GM21825 (cell line): Measurements from ENCODE around the gene ATP5F1D.

Experiments
- ATAC-seq: cut with Tn5 transposase; IDR thresholded peaks from one replicate; pipeline ENCODE4 v1.9.1; 2021; ENCODE audit warnings: mild to moderate bottlenecking, moderate library complexity; ENCODE audit not compliant: unreplicated experiment

The ATP5F1D gene

DNA sequence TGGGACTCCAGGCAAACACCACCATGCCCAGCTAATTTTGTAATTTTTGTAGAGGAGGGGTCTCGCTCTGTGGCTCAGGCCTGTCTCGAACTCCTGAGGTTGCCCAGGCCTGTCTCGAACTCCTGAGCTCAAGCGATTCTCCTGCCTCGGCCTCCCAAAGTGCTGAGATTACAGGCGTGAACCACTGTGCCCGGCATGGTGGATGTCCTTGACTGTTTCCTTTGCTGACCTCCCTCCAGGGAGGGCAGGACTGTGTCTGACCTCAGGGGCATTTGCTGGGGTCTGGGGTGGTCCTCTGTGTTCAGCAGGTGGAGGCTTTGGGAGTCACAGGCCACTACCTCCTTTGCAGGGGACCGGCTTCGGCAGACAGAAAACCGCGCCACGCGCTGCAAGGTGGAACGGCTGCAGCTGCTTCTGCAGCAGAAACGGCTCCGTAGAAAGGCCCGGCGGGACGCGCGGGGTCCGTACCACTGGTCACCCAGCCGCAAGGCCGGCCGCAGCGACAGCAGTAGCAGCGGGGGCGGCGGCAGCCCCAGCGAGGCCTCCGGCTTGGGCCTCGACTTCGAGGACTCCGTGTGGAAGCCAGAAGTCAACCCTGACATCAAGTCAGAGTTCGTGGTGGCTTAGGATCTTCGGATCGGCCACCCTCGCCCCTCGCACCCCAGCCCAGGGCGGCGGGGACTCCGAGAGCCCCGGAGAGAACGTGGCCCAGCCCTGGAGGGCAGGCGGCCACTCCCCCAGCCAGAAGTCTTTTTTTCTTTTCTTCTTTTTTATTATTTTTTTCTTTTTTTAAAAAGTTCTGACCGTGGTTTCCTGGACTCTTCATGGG, 15.3 kb downstream of the ATP5F1D start:
- ATAC-seq, result no peak

GRCh38 chr19:1257475-1258162, 16.1 kb downstream of the ATP5F1D start:
- no peak for ATAC-seq

DNA sequence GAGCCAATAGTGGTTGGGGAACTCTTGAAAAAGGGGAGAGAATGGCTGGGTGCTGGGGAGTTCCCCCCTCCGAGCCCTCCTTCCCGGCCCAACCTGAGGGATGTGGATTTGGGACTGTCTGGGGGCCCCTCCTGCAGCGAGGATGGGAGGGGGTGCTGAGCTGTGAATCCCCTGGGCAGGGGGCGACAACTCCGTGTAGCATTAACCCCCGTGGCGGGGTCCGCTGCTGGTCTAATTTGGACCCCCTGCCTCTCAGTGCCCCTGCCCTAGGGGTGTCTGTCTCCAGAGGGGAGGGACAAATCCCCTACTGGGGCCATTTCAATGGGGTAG, 16.6 kb downstream of the ATP5F1D start:
- ATAC-seq, result no peak

DNA sequence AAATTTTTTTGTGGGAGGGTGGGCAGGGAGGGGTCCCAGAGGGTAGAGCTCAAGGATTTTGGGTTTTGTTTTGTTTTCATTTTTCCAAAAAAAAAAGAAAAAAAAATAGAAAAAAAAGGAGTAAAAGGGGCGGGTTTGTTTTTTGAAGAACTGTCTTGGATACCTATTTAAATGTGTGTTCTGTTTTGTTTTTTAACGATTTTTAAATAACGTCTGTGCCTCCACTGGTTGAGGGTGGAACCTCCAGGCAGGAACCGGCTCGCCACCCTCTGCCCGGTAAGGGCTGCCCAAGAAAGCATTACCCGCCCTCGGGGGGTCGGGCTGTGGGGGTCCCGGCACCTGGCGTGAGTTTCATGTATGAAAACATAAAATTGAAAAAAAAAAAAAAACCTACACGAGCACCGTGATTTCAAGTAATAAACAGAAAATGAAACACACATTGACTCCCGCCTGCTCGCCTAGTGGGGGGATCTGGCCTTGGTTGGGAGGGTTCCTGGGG, 17.2 kb downstream of the ATP5F1D start:
- ATAC-seq, result no peak

DNA sequence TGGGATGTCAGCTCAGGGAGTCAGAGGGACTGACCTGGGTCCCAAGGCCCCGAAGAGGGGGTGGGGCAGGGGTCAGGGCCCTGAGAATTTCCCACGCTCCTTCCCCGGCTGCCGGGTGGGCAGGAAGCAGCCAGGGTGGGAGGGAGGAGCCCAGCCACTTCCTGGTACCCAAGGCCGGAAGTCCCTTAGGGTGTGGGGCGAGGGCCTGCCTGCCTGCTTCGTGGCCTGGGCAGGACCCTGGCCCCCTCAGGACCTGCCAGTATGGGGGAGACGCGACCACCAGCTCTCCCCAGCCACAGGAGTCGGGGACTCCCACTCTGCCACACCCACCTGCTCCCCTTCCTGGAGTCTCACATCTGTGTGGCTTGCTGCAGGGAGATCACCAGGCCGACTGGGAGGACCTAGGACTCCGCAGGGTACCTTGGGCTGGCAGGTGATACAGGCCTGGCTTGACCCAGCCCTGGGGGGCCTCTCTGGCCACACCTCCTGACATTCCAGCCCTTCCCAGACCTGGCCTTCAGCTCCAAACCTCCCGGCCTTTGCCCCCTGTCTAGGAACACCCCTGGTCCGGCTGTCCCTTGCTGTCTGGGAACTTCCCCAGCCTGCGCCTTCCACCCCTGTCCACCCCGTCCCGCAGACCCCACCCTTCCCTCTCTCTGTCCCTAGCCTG, 17.8 kb downstream of the ATP5F1D start:
- ATAC-seq, result peak; percentile 25

- ATAC-seq, result peak; percentile 6
Measured at GRCh38 chr19:1259876-1260748, 18.6 kb downstream of the ATP5F1D start.

DNA sequence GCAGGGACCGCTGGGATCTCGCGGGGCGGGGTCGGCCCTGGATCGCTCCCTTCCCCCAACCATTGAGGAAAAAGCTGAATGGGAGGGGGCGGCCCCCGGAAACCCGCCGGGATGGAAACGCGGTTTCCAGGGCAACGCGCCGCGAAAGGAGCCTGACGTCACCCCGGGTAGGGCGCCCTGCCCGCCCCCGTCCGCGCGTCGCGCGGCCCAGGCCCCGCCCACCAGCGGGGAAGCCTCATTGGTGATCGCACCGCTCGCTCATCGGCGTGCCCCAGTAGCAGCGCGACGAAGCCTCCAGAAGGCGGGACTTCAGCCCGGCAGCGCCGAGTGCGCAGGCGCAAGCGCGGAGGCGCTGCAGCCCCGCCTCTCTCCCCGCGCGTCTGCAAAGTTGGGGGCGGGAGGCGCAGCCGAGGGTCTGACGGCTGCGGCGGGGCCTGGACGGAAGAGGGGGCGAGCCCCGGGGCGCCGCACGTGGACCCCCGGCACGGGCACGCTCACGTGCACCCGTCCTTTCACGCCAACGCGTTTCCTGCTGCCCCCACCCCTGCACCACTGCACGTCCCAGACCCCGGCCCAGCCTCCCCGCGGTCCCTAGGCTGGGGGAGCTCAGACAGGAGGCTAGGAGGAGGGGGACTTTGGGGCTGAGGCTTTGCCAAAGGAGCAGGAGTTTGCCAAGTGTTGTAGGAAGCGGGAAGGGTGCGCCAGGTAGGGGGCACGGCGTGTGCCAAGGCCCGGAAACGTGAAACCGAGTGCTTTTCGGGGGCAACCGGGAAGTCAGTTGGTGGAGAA, 19.4 kb downstream of the ATP5F1D start:
- ATAC-seq, result peak; percentile 48

DNA sequence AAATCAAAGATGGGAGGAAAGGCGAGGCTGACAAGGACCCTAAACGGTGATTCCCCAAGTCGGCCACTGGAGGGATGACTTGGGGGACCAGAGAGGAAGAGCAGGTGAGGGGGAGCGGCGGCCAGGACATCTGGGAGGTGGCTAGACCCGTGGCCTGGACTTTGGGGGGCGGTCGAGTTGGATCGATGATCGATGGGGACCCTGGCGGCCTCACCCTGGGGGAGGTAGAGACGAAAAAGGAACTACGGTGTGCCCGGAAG, 19.9 kb downstream of the ATP5F1D start:
- ATAC-seq, result no peak

DNA sequence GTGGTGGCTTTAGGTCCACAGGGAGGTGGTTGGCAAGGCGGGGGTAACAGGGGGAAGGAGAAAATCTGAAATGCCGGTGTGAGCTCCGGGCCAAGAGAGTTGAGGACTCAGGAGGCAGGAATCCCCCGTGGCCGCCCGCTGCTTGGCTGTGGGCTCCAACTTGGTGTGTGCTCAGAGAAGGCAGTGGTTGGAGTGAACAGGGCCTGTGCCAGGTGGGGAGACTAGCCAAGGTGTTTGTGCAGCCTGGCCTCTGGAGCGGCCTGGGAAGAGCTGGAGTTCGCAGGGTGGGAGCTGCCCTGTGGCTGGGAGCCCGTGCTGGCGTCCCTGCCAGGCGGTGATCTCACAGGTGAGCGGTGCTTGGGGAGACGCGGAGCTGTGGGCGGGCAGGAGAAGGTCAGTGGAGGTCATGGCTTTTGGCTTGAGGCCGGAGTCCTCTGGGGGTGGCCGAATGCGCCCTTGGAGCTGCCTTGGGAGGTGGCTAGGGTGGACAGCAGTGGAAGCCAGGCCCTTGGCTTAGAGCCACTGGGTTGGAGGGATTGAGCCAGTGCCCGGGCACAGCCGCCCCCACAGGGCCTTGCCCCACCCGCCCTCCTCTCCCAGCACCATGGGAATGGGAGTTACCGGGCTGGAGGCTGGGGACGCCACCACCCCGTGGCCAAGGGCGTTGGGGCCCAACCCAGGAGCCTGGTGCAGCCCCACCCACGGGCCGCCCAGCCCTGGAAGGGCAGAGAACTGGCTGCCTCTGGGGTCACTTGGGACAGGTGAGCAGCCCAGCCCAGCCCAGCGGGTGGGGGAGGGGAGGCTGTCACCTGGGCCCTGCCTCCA, 20.5 kb downstream of the ATP5F1D start:
- no peak for ATAC-seq

DNA sequence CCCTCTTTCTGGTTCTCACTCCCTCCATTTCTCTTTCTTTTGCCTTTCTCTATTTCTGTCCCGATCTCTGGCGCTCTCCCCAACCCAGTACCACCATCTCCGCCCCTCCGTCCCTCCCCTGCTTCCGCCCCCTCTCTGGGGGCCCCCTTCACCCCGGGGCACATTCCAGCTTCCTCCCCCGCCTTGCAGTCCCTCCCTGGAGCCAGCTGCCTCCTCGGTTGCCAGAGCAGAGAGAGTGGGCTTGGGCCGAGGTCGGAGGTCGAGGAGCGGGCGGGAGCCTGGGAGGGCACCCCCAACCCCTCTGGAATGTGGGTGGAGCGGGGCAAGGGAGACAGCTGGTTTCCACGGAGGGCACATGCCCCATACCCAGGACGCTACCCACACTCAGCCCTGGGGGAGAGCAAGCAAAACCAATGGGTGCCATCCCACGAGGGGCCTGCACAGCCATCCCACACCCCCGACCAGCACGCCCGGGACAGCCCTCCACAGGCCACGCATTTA, 21.1 kb downstream of the ATP5F1D start:
- ATAC-seq, result no peak

DNA sequence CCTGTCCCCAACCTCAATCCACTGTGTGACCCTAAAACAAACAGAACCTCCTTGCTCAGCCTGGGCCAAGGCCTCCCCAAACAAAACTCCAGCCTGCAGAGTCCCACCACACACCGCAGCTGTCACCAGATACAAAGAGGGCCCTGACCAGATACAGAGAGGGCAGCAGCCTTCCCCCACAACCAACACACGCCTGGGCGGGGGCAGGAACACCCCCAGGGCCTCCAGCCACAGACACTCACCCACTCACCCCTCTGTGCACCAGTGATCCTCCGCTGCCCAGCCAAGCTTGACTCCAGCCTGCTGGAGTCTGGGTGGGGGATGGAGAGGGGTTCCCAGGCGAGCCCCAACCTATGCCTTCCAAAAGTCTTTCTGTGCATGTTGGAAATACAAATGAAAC, 21.6 kb downstream of the ATP5F1D start:
- no peak for ATAC-seq

DNA sequence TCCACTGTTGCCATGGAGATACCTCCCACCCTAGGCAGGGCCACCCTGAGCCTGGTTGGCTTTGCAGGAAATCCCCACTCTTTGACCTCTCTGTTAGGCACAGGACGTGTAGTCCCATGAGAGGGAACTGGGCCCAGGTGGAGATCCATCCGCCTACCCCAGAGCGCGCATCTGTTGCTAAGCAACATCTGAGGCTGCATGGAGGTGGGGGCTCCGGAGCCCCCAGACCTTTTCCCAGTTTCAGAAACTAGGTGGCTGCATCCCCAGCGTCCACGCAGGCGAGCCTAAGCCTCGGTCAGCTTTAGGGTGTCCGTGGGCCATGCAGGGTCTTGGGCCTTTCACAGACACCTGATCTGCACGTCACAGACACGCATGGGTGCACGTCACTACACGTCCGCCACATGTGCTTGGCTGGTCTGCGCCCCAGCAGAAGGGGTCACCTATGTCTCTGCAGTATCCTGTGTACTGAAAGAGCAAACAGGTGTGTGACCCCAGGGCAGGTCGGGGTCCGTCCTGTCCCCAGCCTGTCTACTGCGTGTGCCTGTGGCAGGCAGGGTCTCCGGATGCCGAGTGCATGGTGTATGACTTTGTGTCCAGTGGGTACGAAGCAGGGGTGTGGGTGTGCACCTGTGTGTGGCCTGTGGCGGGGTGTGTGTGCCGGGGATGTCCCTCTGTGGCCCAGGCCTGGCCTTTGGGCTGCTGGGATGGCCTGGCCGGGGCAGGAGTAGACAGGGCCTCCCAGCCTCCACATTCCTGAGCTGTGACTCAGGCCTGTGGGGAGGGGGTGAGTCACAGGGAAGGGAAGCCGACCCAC, 23.5 kb downstream of the ATP5F1D start:
- ATAC-seq, result no peak

GRCh38 chr19:1265615-1266128, 24.1 kb downstream of the ATP5F1D start:
- ATAC-seq, result no peak

GRCh38 chr19:1266129-1266915, 24.8 kb downstream of the ATP5F1D start:
- ATAC-seq, result peak; percentile 20

DNA sequence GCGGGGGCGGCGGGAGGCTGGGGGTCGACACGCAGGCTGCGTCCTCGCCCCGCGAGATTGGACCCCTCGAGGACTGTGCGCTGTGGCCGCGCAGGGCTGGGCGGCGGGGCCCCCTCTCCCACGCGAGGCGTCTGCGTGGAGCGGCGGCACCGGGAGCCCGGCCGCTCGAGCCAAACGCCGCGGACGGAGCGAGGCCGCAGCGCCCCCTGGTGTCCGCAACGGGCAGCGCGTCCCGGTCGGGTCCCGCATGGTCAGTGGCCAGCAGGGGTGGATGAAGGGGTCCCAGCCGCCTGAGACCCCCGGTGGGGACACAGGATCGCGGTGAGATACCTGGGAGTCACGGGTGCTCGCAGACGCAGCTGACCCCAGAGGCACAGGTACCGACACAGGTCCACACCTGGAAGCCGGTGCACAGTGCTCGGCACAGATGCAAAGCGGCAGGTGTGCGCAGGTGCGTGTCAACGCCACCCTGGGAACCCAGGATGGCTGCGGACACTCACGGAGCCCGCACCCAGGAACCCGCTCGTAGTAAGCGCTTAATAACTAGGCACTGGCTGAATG, 25.4 kb downstream of the ATP5F1D start:
- peak; percentile 12 for ATAC-seq

- no peak for ATAC-seq
Measured at GRCh38 chr19:1267477-1268225, 26.1 kb downstream of the ATP5F1D start.
